Progenitor cell of endocrine pancreas (in vitro differentiated cells): Measurements from ENCODE around the gene SCP2. TPM values are rescaled to one million over a fixed set of nuclear protein-coding genes. Genes with fewer than 3 reads are reported as not detected.

ENCODE experiments used
- DNase-seq: peaks from one replicate; pipeline ENCODE4 v3.0.0; 2021; ENCODE audit warnings: low spot score; ENCODE audit not compliant: unreplicated experiment
- H3K27ac Mint-ChIP-seq: 2 replicates; pipeline ENCODE4 v1.8.0; 2021; ENCODE audit warnings: mild to moderate bottlenecking, moderate library complexity, mixed read lengths
- H3K27me3 Mint-ChIP-seq: 2 replicates; pipeline ENCODE4 v1.8.0; 2021; ENCODE audit warnings: mixed read lengths
- H3K36me3 Mint-ChIP-seq: 2 replicates; pipeline ENCODE4 v1.8.0; 2022; ENCODE audit warnings: mixed read lengths; ENCODE audit not compliant: insufficient read depth
- H3K4me1 Mint-ChIP-seq: 2 replicates; pipeline ENCODE4 v1.8.0; 2021; ENCODE audit warnings: low read depth, mixed read lengths
- H3K4me3 Mint-ChIP-seq: 2 replicates; pipeline ENCODE4 v1.8.0; 2021; ENCODE audit warnings: low read depth, mild to moderate bottlenecking, moderate library complexity, mixed read lengths
- H3K9me3 Mint-ChIP-seq: 2 replicates; pipeline ENCODE4 v1.8.0; 2021; ENCODE audit warnings: low read depth, mixed read lengths
- total RNA-seq: library from RNA; stranded (reverse); gene quantifications from 2 replicates; pipeline ENCODE4 v1.2.1, GENCODE V29; 2021
- TF ChIP-seq, protein P1 (sequence below): fragments of 200-600 bp; sonication (generic); IDR thresholded peaks from one replicate; pipeline ENCODE4 v1.5.0; 2021; ENCODE audit warnings: antibody characterized with exemption, mild to moderate bottlenecking; ENCODE audit not compliant: unreplicated experiment

SCP2 gene
- total RNA-seq, 1 donor from 2014 or later = 60.8 TPM

- Mint-ChIP-seq H3K27me3 (no peaks in the 10 kb centered on the region), H3K4me3 (no peak overlapping the region), H3K4me1 (no peaks in the 10 kb centered on the region), H3K27ac (no peak overlapping the region), H3K36me3 (peaks cover 2% of the 10 kb centered on the region), H3K9me3 (no peaks in the 10 kb centered on the region)
- TF ChIP-seq, protein P1, sequence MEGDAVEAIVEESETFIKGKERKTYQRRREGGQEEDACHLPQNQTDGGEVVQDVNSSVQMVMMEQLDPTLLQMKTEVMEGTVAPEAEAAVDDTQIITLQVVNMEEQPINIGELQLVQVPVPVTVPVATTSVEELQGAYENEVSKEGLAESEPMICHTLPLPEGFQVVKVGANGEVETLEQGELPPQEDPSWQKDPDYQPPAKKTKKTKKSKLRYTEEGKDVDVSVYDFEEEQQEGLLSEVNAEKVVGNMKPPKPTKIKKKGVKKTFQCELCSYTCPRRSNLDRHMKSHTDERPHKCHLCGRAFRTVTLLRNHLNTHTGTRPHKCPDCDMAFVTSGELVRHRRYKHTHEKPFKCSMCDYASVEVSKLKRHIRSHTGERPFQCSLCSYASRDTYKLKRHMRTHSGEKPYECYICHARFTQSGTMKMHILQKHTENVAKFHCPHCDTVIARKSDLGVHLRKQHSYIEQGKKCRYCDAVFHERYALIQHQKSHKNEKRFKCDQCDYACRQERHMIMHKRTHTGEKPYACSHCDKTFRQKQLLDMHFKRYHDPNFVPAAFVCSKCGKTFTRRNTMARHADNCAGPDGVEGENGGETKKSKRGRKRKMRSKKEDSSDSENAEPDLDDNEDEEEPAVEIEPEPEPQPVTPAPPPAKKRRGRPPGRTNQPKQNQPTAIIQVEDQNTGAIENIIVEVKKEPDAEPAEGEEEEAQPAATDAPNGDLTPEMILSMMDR = no peak
- no peak for DNase-seq
These were observed 34.5 kb upstream of the SCP2 start for GRCh38 chr1:52892424-52893215.

DNA sequence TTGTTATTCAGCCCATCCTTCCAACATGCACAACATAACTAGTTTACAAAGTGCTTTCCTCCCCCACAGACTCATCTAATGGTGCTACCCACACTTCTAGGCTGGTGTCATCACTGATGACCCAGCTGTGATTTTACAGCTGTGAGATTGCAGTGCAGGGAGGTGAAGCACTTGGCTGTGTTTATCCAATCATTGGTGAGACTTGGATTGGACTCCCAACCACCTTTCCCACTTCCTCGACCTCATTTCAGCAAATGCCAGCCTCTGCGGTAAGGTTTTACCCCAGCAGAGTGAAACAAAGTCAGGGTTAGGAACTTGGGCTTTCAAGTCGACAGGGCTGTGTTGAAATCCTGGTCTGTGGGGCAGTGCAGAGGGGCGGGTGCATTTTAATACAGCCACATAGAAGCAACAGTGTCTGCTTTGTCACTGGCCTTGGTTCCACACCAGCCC is 27.6 kb upstream of the SCP2 start:
- no peak overlapping the region for H3K27ac Mint-ChIP-seq
- peaks cover 2% of the 10 kb centered on the region for H3K36me3 Mint-ChIP-seq
- no peaks in the 10 kb centered on the region for H3K27me3 Mint-ChIP-seq
- peaks cover 4% of the 10 kb centered on the region for H3K4me1 Mint-ChIP-seq
- TF ChIP-seq, protein P1 = no peak
- no peak overlapping the region for H3K4me3 Mint-ChIP-seq
- DNase-seq = no peak
- H3K9me3 Mint-ChIP-seq = no peaks in the 10 kb centered on the region

DNA sequence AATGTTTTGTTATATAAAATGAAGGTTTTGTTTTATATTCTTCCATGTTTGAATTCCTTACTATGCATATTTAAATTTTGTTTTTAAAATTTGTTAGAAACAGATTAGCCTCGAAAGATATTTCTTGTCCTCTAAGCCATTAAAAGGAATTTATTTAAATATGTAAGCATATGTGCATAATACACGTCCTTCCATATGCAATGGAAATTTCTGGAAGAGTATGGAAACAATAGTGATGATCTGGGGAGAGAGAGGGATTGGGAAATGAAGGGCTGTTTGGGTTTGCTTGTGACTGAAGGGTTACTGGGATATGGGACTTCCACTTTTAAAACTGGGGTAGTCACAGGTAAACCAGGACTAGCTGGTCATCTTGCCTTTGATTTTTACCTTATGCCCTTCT is 26.7 kb upstream of the SCP2 start:
- Mint-ChIP-seq H3K36me3 (no peaks in the 10 kb centered on the region), H3K27ac (no peak overlapping the region), H3K9me3 (no peaks in the 10 kb centered on the region), H3K27me3 (no peaks in the 10 kb centered on the region), H3K4me3 (no peak overlapping the region), H3K4me1 (peaks cover 4% of the 10 kb centered on the region)
- DNase-seq = no peak
- TF ChIP-seq, protein P1 = no peak

DNA sequence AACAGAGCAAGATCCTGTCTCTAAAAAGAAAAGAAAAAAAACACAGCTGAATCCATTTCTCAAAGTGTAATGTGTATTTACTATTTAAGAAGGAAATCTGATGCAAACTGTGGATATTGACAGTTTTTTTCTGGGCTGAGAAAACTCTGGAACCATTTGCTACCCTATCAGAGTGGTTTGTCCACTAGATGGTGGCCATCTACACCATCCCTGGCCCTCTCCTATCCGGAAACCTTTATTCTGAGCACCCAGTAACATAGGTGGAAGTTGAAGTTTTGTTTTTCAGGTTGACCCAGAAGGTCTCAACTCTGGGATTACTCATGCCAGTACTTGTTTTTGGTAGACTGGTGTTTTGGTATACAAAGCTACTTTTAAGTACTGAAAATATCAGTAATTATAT is 25.7 kb upstream of the SCP2 start:
- Mint-ChIP-seq H3K27me3 (no peaks in the 10 kb centered on the region), H3K27ac (no peak overlapping the region), H3K9me3 (no peaks in the 10 kb centered on the region), H3K4me1 (peaks cover 13% of the 10 kb centered on the region), H3K36me3 (no peaks in the 10 kb centered on the region), H3K4me3 (no peak overlapping the region)
- DNase-seq = no peak
- TF ChIP-seq, protein P1 = no peak

GRCh38 chr1:52904208-52904926 is 22.7 kb upstream of the SCP2 start:
- Mint-ChIP-seq H3K4me1 (peaks cover 16% of the 10 kb centered on the region), H3K9me3 (no peaks in the 10 kb centered on the region), H3K4me3 (no peak overlapping the region), H3K27me3 (no peaks in the 10 kb centered on the region), H3K27ac (no peak overlapping the region), H3K36me3 (peaks cover 2% of the 10 kb centered on the region)
- no peak for DNase-seq
- TF ChIP-seq, protein P1 = no peak
